HFF-Myc (cell line): ENCODE results near the gene RAP1B.

Experiments
- DNase-seq: peaks from one replicate; pipeline ENCODE4 v3.0.0-alpha.2; 2011; ENCODE audit warnings: low read depth; ENCODE audit errors: extremely low read depth
- H3K4me3 ChIP-seq: replicated peaks from 2 replicates; pipeline ENCODE4 v1.5.1; 2011; ENCODE audit warnings: low read depth, mild to moderate bottlenecking, control low read depth, low read length
- TF ChIP-seq, protein P1 (sequence below): IDR thresholded peaks from 2 replicates; pipeline ENCODE4 v1.5.1; 2012; ENCODE audit warnings: mild to moderate bottlenecking, low read depth, low read length, control low read depth; ENCODE audit errors: missing control alignments

The RAP1B gene

DNA sequence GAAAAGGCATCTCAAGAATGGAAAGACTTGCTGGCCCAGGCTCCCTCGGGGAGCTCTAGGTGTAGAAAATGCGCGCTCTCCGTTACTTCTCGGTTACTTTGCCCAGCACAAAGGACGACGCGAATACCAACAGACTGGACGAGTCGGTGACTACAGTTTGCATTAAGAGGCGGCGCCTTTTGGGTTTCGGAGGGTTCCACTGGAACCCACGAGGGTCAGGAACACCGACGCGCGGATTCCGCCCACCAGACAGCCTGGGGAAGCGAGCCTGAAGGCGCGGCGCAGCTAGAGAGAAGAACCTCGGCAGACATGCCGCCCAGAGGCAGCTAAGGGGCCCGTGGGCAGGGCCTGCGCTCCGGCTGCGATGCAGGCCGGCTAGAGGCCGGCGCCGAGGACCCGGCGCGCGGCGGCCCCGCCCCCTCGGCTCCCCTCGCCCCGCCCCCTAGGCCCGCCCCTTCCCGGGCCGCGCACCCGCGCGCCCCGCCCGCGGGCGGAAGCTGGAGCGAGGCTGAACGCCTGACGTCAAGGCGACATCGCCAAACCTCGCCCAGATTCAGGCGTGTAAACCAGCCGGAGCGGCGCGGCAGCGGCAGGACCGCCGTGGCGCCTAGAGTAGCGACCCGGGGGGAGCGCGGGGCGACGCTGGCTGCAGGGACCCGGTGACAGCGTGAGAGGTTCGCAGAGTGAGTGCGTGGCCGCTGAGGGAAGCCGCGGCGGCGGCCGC lies at the start of gene RAP1B:
TSS of gene RAP1B (plus strand) at position 530 of the 724 bp plus-strand sequence. CDS start 37,826 bp downstream, outside the sequence.
- H3K4me3 ChIP-seq, result peak within 1 kb of the TSS; percentile 91
- peak; percentile 56 for DNase-seq
- TF ChIP-seq, protein P1, sequence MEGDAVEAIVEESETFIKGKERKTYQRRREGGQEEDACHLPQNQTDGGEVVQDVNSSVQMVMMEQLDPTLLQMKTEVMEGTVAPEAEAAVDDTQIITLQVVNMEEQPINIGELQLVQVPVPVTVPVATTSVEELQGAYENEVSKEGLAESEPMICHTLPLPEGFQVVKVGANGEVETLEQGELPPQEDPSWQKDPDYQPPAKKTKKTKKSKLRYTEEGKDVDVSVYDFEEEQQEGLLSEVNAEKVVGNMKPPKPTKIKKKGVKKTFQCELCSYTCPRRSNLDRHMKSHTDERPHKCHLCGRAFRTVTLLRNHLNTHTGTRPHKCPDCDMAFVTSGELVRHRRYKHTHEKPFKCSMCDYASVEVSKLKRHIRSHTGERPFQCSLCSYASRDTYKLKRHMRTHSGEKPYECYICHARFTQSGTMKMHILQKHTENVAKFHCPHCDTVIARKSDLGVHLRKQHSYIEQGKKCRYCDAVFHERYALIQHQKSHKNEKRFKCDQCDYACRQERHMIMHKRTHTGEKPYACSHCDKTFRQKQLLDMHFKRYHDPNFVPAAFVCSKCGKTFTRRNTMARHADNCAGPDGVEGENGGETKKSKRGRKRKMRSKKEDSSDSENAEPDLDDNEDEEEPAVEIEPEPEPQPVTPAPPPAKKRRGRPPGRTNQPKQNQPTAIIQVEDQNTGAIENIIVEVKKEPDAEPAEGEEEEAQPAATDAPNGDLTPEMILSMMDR, result no peak

DNA sequence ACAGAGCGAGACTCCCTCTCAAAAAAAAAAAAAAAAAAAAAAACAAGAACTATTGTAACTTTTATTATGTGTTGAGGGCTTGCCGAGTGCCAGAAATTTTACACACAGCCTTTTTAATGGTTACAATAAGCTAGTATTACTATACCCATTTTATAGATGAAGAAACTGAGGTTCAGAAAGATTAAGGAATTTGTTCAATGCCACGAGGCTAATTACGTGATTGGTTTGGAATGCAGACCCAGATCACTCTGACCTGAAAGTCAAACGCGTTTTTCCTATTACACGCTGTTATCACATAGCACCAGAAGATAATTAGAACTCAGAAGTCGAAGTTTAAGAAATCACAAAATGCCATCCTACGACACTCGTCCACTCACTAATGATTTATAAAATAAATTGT lies 48.9 kb upstream of the RAP1B start:
- no peak overlapping the region for H3K4me3 ChIP-seq
- TF ChIP-seq, protein P1, result no peak
- no peak for DNase-seq

DNA sequence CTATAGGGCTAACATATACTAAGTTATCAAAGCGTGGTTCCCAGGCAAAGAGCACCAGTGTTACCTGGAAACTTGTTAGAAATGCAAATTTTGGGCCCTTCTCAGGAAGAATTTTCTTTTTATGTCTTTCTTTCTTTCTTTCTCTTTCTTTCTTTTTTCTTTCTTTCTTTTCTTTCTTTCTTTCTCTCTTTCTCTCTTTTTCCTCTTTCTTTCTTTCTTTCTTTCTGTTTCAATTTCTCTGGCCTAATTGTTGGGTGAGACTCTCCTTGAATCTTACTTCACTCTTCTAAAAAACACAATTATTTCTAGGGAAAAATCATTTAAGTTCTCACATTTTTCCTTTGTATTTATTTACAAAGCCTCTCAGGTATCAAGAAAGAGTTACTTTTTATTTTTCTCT lies 46.5 kb upstream of the RAP1B start:
- TF ChIP-seq, protein P1, result no peak
- H3K4me3 ChIP-seq, result no peak overlapping the region
- DNase-seq, result no peak

DNA sequence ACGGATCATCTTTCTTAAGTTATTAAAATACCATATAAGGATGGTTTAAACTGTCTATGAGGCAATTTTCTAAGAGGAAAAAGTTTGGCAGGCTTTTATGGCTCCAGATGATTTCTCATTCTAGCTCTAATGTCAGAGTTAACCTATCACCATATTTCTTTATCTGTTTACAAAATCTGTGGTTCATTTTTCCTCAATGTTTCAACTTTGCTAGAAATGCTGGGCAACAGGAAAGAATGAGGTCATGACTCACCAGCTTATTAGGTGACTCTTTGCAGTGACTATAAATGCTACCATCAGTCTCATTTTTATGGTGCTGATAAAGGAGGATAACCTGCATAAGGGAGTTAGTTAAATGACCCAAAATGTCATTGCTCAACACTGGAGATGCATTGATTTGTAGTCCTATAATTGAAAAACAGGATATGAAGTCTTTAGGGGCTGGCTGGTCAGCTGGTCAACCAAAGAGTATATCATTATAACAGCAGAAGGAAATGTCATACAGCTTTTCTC lies 45.3 kb upstream of the RAP1B start:
- H3K4me3 ChIP-seq, result no peak overlapping the region
- peak; percentile 87 for DNase-seq

DNA sequence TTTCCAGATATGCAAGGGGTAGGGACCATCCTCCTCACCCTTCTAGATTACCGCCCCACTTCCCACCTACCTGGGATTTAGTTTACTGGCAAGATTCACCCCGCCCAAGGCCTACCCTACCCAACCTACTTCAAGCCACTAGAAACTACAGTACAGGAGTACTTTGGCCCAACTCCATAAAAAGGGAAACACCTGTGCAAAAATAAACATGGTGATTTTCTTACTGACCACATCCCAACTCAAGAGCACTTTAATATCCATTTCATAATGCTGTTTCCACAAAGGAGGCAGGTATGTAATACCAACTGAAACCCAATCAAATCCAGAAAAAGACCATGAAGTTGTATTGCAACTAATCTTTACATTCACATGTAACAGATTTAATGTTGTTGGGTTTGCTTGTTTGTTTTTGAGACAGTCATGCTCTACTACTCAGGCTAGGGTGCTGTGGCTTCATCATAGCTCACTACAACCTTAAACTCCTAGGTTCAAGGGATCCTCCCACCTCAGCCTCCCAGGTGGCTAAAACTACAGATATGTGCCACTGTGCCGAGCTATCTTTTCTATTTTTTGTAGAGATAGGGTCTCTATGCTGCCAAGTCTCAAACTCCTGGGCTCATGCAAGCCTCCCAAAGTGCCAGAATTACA lies 41.7 kb upstream of the RAP1B start:
- no peak overlapping the region for H3K4me3 ChIP-seq
- DNase-seq, result no peak
- TF ChIP-seq, protein P1, result no peak

More for the DNA sequence above, 45.3 kb upstream of the RAP1B start:
- TF ChIP-seq, protein P1, result no peak

DNA sequence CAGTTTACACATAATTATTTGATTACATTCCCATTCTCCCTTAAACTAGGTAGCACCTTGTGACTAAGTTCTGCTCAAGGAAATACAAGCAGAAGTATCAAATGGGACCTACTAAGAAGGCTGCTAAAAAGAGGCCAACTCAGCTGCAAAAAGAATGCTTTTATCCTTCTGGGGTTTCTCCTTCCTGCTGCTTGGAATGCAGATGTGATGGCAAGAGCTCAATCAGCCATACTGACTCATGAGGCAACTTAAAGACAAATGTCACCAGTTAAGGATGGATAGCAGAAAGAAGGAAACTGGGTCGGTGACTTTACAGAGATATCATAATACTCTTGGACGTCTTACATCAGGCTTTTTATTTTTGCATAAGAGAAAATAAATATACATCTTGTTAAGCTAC lies 38.0 kb upstream of the RAP1B start:
- TF ChIP-seq, protein P1, result no peak
- no peak overlapping the region for H3K4me3 ChIP-seq
- DNase-seq, result no peak
